Measurements from ENCODE around the gene RUBCN. TPM values are rescaled to one million over a fixed set of nuclear protein-coding genes. Genes with fewer than 3 reads are reported as not detected.
A peak's percentile ranks its signal among the peaks of the same experiment; 100 is the strongest.

RUBCN gene
- total RNA-seq, 1 donor from 2014 or later = 35.0 TPM

DNA sequence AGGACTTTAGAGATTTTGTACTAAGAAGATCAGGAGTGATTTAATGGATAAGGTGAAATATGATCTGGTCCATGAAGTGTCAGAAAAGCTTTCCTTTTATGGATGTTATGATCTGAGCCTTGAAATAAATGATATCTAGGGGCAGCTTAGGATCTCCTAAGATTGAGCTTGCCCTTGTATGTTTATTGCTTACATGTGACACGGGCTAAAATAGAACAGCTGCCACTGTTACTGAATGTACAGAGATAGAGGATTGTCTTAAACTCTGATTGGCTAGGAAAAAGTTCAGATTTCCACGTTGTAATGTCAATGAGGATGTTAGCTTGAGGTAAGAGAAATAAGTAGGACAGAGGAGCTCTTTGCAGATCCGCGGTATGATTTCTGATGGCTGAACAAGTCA, 21.8 kb upstream of the RUBCN start:
- Mint-ChIP-seq H3K36me3 (ENCODE audit: low read depth, unreplicated experiment) (no peaks in the 10 kb centered on the region), H3K9me3 (ENCODE audit: unreplicated experiment) (no peaks in the 10 kb centered on the region), H3K4me3 (ENCODE audit: unreplicated experiment) (no peak overlapping the region), H3K27ac (ENCODE audit: unreplicated experiment) (no peak overlapping the region), H3K4me1 (ENCODE audit: unreplicated experiment) (no peaks in the 10 kb centered on the region), H3K27me3 (ENCODE audit: unreplicated experiment) (no peaks in the 10 kb centered on the region)
- TF ChIP-seq, protein P1, sequence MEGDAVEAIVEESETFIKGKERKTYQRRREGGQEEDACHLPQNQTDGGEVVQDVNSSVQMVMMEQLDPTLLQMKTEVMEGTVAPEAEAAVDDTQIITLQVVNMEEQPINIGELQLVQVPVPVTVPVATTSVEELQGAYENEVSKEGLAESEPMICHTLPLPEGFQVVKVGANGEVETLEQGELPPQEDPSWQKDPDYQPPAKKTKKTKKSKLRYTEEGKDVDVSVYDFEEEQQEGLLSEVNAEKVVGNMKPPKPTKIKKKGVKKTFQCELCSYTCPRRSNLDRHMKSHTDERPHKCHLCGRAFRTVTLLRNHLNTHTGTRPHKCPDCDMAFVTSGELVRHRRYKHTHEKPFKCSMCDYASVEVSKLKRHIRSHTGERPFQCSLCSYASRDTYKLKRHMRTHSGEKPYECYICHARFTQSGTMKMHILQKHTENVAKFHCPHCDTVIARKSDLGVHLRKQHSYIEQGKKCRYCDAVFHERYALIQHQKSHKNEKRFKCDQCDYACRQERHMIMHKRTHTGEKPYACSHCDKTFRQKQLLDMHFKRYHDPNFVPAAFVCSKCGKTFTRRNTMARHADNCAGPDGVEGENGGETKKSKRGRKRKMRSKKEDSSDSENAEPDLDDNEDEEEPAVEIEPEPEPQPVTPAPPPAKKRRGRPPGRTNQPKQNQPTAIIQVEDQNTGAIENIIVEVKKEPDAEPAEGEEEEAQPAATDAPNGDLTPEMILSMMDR (IDR thresholded peaks at IDR 0.05; ENCODE audit: unreplicated experiment) = no peak
- DNase-seq (ENCODE audit: low spot score) = no peak

DNA sequence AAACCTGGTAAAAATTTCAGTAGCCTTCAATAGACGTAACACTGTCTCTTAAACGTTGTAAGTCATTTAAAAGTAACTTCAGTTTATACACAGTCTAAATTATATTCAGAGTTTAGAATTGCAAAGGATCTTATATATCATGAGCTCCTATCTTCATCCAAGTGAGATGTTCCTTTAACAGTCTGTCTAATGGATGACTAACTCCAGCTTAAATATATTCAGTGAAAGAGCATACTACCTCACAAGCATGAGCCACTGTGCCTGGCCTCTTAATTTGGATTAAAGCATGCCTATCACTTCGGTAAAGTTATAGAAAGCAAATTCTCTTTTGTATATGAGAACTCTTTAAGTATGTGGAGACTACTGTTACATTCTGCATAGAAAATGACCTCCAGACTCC, 20.0 kb upstream of the RUBCN start:
- no peak overlapping the region for H3K4me3 Mint-ChIP-seq (ENCODE audit: unreplicated experiment)
- no peaks in the 10 kb centered on the region for H3K4me1 Mint-ChIP-seq (ENCODE audit: unreplicated experiment)
- DNase-seq (ENCODE audit: low spot score) = no peak
- H3K36me3 Mint-ChIP-seq (ENCODE audit: low read depth, unreplicated experiment) = no peaks in the 10 kb centered on the region
- no peaks in the 10 kb centered on the region for H3K27me3 Mint-ChIP-seq (ENCODE audit: unreplicated experiment)
- H3K27ac Mint-ChIP-seq (ENCODE audit: unreplicated experiment) = no peak overlapping the region
- H3K9me3 Mint-ChIP-seq (ENCODE audit: unreplicated experiment) = no peaks in the 10 kb centered on the region
- TF ChIP-seq, protein P1 (IDR thresholded peaks at IDR 0.05; ENCODE audit: unreplicated experiment) = no peak

DNA sequence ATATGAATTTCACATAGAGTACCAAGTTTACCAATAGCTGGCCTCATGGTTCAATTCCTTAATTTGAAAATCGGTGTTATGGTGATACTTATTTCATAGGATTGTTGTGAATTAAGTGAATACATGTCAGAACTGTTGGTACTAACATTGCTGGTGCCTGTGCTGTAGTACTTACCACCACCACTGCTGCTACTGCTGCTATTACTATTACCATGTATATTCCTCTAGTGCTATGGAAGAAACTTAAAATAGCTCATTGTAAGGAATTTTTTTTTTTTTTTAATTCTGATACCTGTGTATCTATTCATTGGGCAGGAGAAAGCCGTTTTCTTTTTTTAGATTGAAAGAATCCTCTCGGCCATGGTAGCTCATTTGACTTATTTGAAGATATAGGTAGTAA, 16.6 kb upstream of the RUBCN start:
- H3K27ac Mint-ChIP-seq (ENCODE audit: unreplicated experiment) = no peak overlapping the region
- H3K4me3 Mint-ChIP-seq (ENCODE audit: unreplicated experiment) = no peak overlapping the region
- peaks cover 9% of the 10 kb centered on the region for H3K36me3 Mint-ChIP-seq (ENCODE audit: low read depth, unreplicated experiment)
- H3K4me1 Mint-ChIP-seq (ENCODE audit: unreplicated experiment) = peaks cover 14% of the 10 kb centered on the region
- H3K27me3 Mint-ChIP-seq (ENCODE audit: unreplicated experiment) = no peaks in the 10 kb centered on the region
- no peaks in the 10 kb centered on the region for H3K9me3 Mint-ChIP-seq (ENCODE audit: unreplicated experiment)
- DNase-seq (ENCODE audit: low spot score) = no peak
- TF ChIP-seq, protein P1 (IDR thresholded peaks at IDR 0.05; ENCODE audit: unreplicated experiment) = no peak

DNA sequence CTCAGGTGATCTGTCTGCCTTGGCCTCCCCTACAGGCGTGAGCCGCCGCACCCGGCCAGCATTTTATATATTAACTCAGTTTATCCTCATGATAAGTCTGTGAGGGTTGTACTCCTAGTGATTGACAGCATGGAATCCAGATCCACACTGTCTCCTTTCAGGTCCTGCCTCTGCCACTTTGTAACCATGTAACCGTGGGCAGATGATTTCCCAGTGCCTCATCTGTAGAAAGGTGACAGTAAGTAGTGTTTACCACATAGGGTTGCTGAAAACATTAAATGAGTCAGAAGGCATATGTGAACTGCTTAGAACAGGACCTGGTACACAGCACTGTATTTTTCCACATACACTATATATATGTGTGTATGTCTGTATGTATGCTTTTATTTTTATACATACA, 15.4 kb upstream of the RUBCN start:
- TF ChIP-seq, protein P1 (IDR thresholded peaks at IDR 0.05; ENCODE audit: unreplicated experiment) = no peak
- H3K27ac Mint-ChIP-seq (ENCODE audit: unreplicated experiment) = no peak overlapping the region
- H3K27me3 Mint-ChIP-seq (ENCODE audit: unreplicated experiment) = no peaks in the 10 kb centered on the region
- no peaks in the 10 kb centered on the region for H3K9me3 Mint-ChIP-seq (ENCODE audit: unreplicated experiment)
- peak overlapping the region; percentile 74 for H3K4me3 Mint-ChIP-seq (ENCODE audit: unreplicated experiment)
- peaks cover 14% of the 10 kb centered on the region for H3K4me1 Mint-ChIP-seq (ENCODE audit: unreplicated experiment)
- DNase-seq (ENCODE audit: low spot score) = no peak
- peaks cover 9% of the 10 kb centered on the region for H3K36me3 Mint-ChIP-seq (ENCODE audit: low read depth, unreplicated experiment)

DNA sequence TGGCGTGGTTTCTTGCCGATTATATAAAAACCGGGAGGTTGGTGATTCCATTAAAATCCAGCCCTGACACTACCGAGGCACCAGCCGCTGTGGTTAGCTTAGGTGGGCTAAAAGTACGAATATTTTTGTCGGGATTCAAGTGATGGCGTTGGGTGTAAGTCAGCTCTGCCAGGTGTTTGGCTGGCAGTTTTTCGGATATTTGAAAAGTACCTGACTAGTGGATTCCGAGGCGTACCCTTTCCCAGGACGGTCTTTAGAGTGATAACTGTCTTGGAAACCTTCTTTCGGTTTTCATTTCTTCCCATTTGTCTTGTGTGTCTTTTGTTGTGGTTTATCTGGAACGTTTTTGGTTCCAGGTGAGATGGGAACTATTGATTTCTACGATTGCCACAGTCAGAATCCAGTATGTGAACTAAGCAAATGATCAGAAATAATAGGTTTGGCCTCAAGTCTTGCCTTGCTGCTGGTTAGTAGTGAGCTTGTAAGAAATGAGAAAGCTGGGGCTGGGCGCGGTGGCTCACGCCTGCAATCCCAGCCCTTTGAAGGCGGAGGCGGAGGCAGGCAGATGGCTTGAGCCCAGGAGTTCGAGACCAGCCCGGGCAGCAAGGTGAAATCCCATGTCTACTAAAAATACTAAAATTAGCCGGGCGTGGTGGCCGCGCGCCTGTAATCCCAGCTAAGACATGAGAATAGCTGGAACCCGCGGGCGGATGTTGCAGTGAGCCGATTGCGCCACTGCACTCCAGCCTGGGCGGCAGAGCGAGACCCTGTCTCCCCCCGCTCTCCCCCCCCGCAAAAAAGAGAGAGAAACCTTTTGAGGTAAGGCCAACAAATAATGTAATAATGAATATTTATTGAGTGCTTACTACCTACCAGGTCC, 14.4 kb upstream of the RUBCN start:
- H3K36me3 Mint-ChIP-seq (ENCODE audit: low read depth, unreplicated experiment) = peaks cover 9% of the 10 kb centered on the region
- peak overlapping the region; percentile 70 for H3K27ac Mint-ChIP-seq (ENCODE audit: unreplicated experiment)
- peaks cover 14% of the 10 kb centered on the region for H3K4me1 Mint-ChIP-seq (ENCODE audit: unreplicated experiment)
- peak overlapping the region; percentile 98 for H3K4me3 Mint-ChIP-seq (ENCODE audit: unreplicated experiment)
- no peaks in the 10 kb centered on the region for H3K9me3 Mint-ChIP-seq (ENCODE audit: unreplicated experiment)
- TF ChIP-seq, protein P1 (IDR thresholded peaks at IDR 0.05; ENCODE audit: unreplicated experiment) = no peak
- peak; percentile 9 for DNase-seq (ENCODE audit: low spot score)
- H3K27me3 Mint-ChIP-seq (ENCODE audit: unreplicated experiment) = no peaks in the 10 kb centered on the region
